A673 (cell line): ENCODE data around the gene PDE4A. TPM values are rescaled to one million over a fixed set of nuclear protein-coding genes. Genes with fewer than 3 reads are reported as not detected.
"Not testable (repeated sequence)": the region's sequence is repeated elsewhere in the genome, so short reads cannot be mapped to it uniquely, and the experiment has no call there.

Source experiments
- BruUV-seq: library from RNA; stranded (reverse); fragments of 400-500 nt; replicated peaks from 2 replicates; lab custom pipeline; 2021; lab: Mats Ljungman, UMichigan
- CTCF ChIA-PET: fragments of 300-600 bp; sonication (Branson Sonifier 250); formaldehyde crosslinking; loops from one replicate; lab custom pipeline; 2022; ENCODE audit warnings: antibody characterized with exemption; lab: Charles Lee
- POLR2A ChIA-PET: fragments of 300-600 bp; sonication (Branson Sonifier 250); formaldehyde crosslinking; loops from one replicate; lab custom pipeline; 2022; ENCODE audit warnings: antibody characterized with exemption; ENCODE audit not compliant: low non-redundant PET; lab: Charles Lee
- DNase-seq: peaks from one replicate; pipeline ENCODE4 v3.0.0-alpha.2; 2015; ENCODE audit warnings: low spot score
- H3K27ac ChIP-seq: fragments of 200-600 bp; sonication (generic); 2 replicates; pipeline ENCODE4 v1.5.1; 2016; ENCODE audit warnings: mixed run types, low read depth, mild to moderate bottlenecking, mixed read lengths, antibody characterized with exemption, low read length; ENCODE audit not compliant: poor library complexity, severe bottlenecking
- H3K27me3 ChIP-seq: fragments of 200-600 bp; sonication (generic); replicated peaks from 2 replicates; pipeline ENCODE4 v1.6.1; 2017; ENCODE audit warnings: mixed run types, low read depth, mild to moderate bottlenecking, mixed read lengths, antibody characterized with exemption, low read length; ENCODE audit not compliant: insufficient read depth, poor library complexity
- H3K36me3 ChIP-seq: fragments of 200-600 bp; sonication (generic); 2 replicates; pipeline ENCODE4 v1.6.1; 2016; ENCODE audit warnings: mixed run types, mild to moderate bottlenecking, mixed read lengths, antibody characterized with exemption, low read length; ENCODE audit not compliant: insufficient read depth, poor library complexity, severe bottlenecking
- H3K4me1 ChIP-seq: fragments of 200-600 bp; sonication (generic); 2 replicates; pipeline ENCODE4 v1.6.1; 2017; ENCODE audit warnings: mixed run types, mild to moderate bottlenecking, mixed read lengths, antibody characterized with exemption, low read length; ENCODE audit not compliant: insufficient read depth, poor library complexity, severe bottlenecking
- H3K4me3 ChIP-seq: fragments of 200-600 bp; sonication (generic); 2 replicates; pipeline ENCODE4 v1.5.1; 2016; ENCODE audit warnings: low read depth, mixed run types, mild to moderate bottlenecking, mixed read lengths, low read length; ENCODE audit not compliant: poor library complexity, severe bottlenecking
- H3K9me3 ChIP-seq: fragments of 200-600 bp; sonication (generic); 2 replicates; pipeline ENCODE4 v1.6.1; 2016; ENCODE audit warnings: mixed run types, low read depth, mild to moderate bottlenecking, mixed read lengths, antibody characterized with exemption, low read length; ENCODE audit not compliant: poor library complexity, severe bottlenecking
- CTCF ChIP-seq: fragments of 300-800, 200-600 bp; sonication (generic); conservative IDR thresholded peaks from 2 replicates; pipeline ENCODE4 v1.5.1; 2017; ENCODE audit warnings: low read depth, mild to moderate bottlenecking, antibody characterized with exemption, low read length, moderate library complexity, mixed read lengths
- EZH2 ChIP-seq: fragments of 200-600 bp; sonication (generic); IDR thresholded peaks from 2 replicates; pipeline ENCODE4 v1.6.1; 2017; ENCODE audit warnings: borderline replicate concordance, low read depth, mild to moderate bottlenecking, mixed read lengths, antibody characterized with exemption, low read length; ENCODE audit not compliant: poor library complexity, severe bottlenecking
- intact Hi-C: fragments of 100-400 bp; cut with micrococcal nuclease; formaldehyde crosslinking; loops from one replicate; pipeline ENCODE4 v1.10.0; 2022; ENCODE audit not compliant: unreplicated experiment
- total RNA-seq: library from RNA; stranded (reverse); gene quantifications from 2 replicates; pipeline ENCODE4 v1.2.3, GENCODE V29; 2021

Gene PDE4A
- total RNA-seq, 1 experiment from 2014 or later, result 40.1 TPM

- ChIA-PET CTCF (no interaction called here), POLR2A (no interaction called here)
- H3K9me3 ChIP-seq, result no peaks in the 10 kb centered on the region
- H3K36me3 ChIP-seq, result peaks cover 10% of the 10 kb centered on the region
- TF ChIP-seq CTCF, result no peak
- TF ChIP-seq EZH2, result no peak
- no peak overlapping the region for H3K27ac ChIP-seq
- no peak overlapping the region for H3K4me3 ChIP-seq
- no TSS peak for BruUV-seq
- H3K27me3 ChIP-seq, result no peaks in the 10 kb centered on the region
- intact Hi-C loops, result no loop called here
- no peaks in the 10 kb centered on the region for H3K4me1 ChIP-seq
- DNase-seq, result peak; percentile 65
These were observed 41.0 kb downstream of the PDE4A start for GRCh38 chr19:10461047-10461949.

- BruUV-seq, DNase-seq, intact Hi-C loops, CTCF ChIA-PET, H3K9me3 ChIP-seq, POLR2A ChIA-PET, H3K27me3 ChIP-seq, H3K4me3 ChIP-seq, H3K4me1 ChIP-seq, H3K27ac ChIP-seq: not testable (repeated sequence)
- H3K36me3 ChIP-seq, result peaks cover 15% of the 10 kb centered on the region
These were observed 41.7 kb downstream of the PDE4A start for GRCh38 chr19:10462042-10462441.

- intact Hi-C loops, result no loop called here
- H3K4me3 ChIP-seq, result no peak overlapping the region
- no peaks in the 10 kb centered on the region for H3K27me3 ChIP-seq
- peaks cover 20% of the 10 kb centered on the region for H3K36me3 ChIP-seq
- no peaks in the 10 kb centered on the region for H3K4me1 ChIP-seq
- no peak for DNase-seq
- ChIA-PET POLR2A (no interaction called here), CTCF (no interaction called here)
- BruUV-seq, result no TSS peak
- no peaks in the 10 kb centered on the region for H3K9me3 ChIP-seq
- TF ChIP-seq EZH2, result no peak
- TF ChIP-seq CTCF, result no peak
- no peak overlapping the region for H3K27ac ChIP-seq
These were observed 42.2 kb downstream of the PDE4A start for GRCh38 chr19:10462557-10462956.

- no peak for TF ChIP-seq EZH2
- intact Hi-C loops, result no loop called here
- CTCF ChIA-PET, result no interaction called here
- H3K36me3 ChIP-seq, result peaks cover 20% of the 10 kb centered on the region
- no peak overlapping the region for H3K4me3 ChIP-seq
- no TSS peak for BruUV-seq
- POLR2A ChIA-PET, result interaction anchor here (0.7 kb wide), 1 partner anchor 21 kb away, joined by 3 read pairs; no protein-coding TSS in a partner anchor
- H3K4me1 ChIP-seq, result no peaks in the 10 kb centered on the region
- no peaks in the 10 kb centered on the region for H3K9me3 ChIP-seq
- no peak for DNase-seq
- no peaks in the 10 kb centered on the region for H3K27me3 ChIP-seq
- no peak overlapping the region for H3K27ac ChIP-seq
These were observed 44.1 kb downstream of the PDE4A start for GRCh38 chr19:10464456-10464855.
